AG09309 (cell line): Measurements from ENCODE around the gene DMXL1.

Experiments
- DNase-seq: peaks from one replicate; pipeline ENCODE4 v3.0.0-alpha.2; 2010; ENCODE audit warnings: low read depth
- H3K4me3 ChIP-seq: 2 replicates; pipeline ENCODE4 v1.5.1; 2011; ENCODE audit warnings: mild to moderate bottlenecking, low read depth, low read length, moderate library complexity; ENCODE audit not compliant: control insufficient read depth
- CTCF ChIP-seq: IDR thresholded peaks from 2 replicates; pipeline ENCODE4 v1.5.1; 2011; ENCODE audit warnings: mild to moderate bottlenecking, low read depth, low read length, inconsistent platforms; ENCODE audit not compliant: insufficient read depth, control insufficient read depth; ENCODE audit errors: missing control alignments

DMXL1 gene

GRCh38 chr5:119276978-119277377 lies 206.1 kb downstream of the DMXL1 start:
- DNase-seq = no peak
- no peak for TF ChIP-seq CTCF
- H3K4me3 ChIP-seq = no peak overlapping the region

GRCh38 chr5:119279093-119279492 lies 208.2 kb downstream of the DMXL1 start:
- no peak for TF ChIP-seq CTCF
- H3K4me3 ChIP-seq = no peak overlapping the region
- DNase-seq = no peak

GRCh38 chr5:119280380-119280779 lies 209.5 kb downstream of the DMXL1 start:
- H3K4me3 ChIP-seq = no peak overlapping the region
- DNase-seq = no peak
- TF ChIP-seq CTCF = no peak

GRCh38 chr5:119282628-119283027 lies 211.7 kb downstream of the DMXL1 start:
- DNase-seq = no peak
- no peak overlapping the region for H3K4me3 ChIP-seq
- no peak for TF ChIP-seq CTCF

- no peak overlapping the region for H3K4me3 ChIP-seq
- no peak for DNase-seq
- no peak for TF ChIP-seq CTCF
These were observed 213.1 kb downstream of the DMXL1 start for GRCh38 chr5:119284031-119284430.

GRCh38 chr5:119285070-119285916 lies 214.4 kb downstream of the DMXL1 start:
- DNase-seq = no peak
- H3K4me3 ChIP-seq = no peak overlapping the region
- no peak for TF ChIP-seq CTCF
